ENCODE results near the gene HAUS3.

- TF ChIP-seq, protein P1, sequence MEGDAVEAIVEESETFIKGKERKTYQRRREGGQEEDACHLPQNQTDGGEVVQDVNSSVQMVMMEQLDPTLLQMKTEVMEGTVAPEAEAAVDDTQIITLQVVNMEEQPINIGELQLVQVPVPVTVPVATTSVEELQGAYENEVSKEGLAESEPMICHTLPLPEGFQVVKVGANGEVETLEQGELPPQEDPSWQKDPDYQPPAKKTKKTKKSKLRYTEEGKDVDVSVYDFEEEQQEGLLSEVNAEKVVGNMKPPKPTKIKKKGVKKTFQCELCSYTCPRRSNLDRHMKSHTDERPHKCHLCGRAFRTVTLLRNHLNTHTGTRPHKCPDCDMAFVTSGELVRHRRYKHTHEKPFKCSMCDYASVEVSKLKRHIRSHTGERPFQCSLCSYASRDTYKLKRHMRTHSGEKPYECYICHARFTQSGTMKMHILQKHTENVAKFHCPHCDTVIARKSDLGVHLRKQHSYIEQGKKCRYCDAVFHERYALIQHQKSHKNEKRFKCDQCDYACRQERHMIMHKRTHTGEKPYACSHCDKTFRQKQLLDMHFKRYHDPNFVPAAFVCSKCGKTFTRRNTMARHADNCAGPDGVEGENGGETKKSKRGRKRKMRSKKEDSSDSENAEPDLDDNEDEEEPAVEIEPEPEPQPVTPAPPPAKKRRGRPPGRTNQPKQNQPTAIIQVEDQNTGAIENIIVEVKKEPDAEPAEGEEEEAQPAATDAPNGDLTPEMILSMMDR (IDR thresholded peaks at IDR 0.05) = no peak
- TF ChIP-seq POLR2A (IDR thresholded peaks at IDR 0.05) = no peak
These were observed 19.1 kb downstream of the HAUS3 start for GRCh38 chr4:2222838-2223237.

Measured in testis (tissue), 2 donors.